Upper lobe of left lung (tissue), 6 donors: ENCODE results near the gene C14orf93. TPM values are rescaled to one million over a fixed set of nuclear protein-coding genes. Genes with fewer than 3 reads are reported as not detected.
A peak's percentile ranks its signal among the peaks of the same experiment; 100 is the strongest.

ENCODE experiments used
- ATAC-seq, 2 donors: fragments of 200-7000 bp; cut with Tn5 transposase; one replicate each; pipeline ENCODE4 v1.9.1; 2022; ENCODE audit warnings: mild to moderate bottlenecking in 2 of 2, moderate library complexity in 2 of 2; ENCODE audit not compliant: low FRiP score in 2 of 2
- DNase-seq, 2 donors: peaks; one replicate each; pipeline ENCODE4 v3.0.0-alpha.2; 2019 to 2020
- H3K27ac ChIP-seq, 4 donors: fragments of 200-600 bp; sonication (generic); one replicate each; pipeline ENCODE4 v1.5.1; 2016 to 2019
- H3K27me3 ChIP-seq, 4 donors: fragments of 200-600 bp; sonication (generic); one replicate each; pipeline ENCODE4 v1.5.1; 2017 to 2019
- H3K36me3 ChIP-seq, 4 donors: fragments of 200-600 bp; sonication (generic); one replicate each; pipeline ENCODE4 v1.5.1; 2016 to 2019
- H3K4me1 ChIP-seq, 4 donors: fragments of 200-600 bp; sonication (generic); one replicate each; pipeline ENCODE4 v1.5.1; 2018 to 2019
- H3K4me3 ChIP-seq, 4 donors: fragments of 200-600 bp; sonication (generic); one replicate each; pipeline ENCODE4 v1.5.1; 2017 to 2019; ENCODE audit warnings: mild to moderate bottlenecking in 2 of 4, moderate library complexity in 1 of 4
- H3K9me3 ChIP-seq, 4 donors: fragments of 200-600 bp; sonication (generic); one replicate each; pipeline ENCODE4 v1.5.1; 2018 to 2019
- EP300 ChIP-seq, 4 donors: sonication (generic); formaldehyde crosslinking; IDR thresholded peaks; one replicate each; pipeline ENCODE4 v1.5.1; 2017; ENCODE audit warnings: antibody characterized with exemption in 4 of 4, control low read depth in 2 of 4
- POLR2A ChIP-seq, 4 donors: fragments of 450-650 bp; IDR thresholded peaks; one replicate each; pipeline ENCODE4 v1.5.1; 2016 to 2017; ENCODE audit warnings: antibody characterized with exemption in 4 of 4, mild to moderate bottlenecking in 2 of 4
- POLR2AphosphoS5 ChIP-seq, 2 donors: sonication (generic); formaldehyde crosslinking; IDR thresholded peaks; one replicate each; pipeline ENCODE4 v1.5.1; 2017; ENCODE audit warnings: antibody characterized with exemption in 2 of 2
- WGBS, 2 donors: methylation state at CpG; one replicate each; pipeline ENCODE4 v1.1.5; 2017 to 2018; 5-methylcytosine and 5-hydroxymethylcytosine counted together
- total RNA-seq, 6 donors: library from RNA; depleted of rRNA in 4 of 6; stranded (reverse); fragments of >200 nt in 4 of 6; gene quantifications; one replicate each; pipeline versions ENCODE4 v1.1.0 to v1.2.1, GENCODE V29; 2016 to 2021
- TF ChIP-seq, protein P1 (sequence below), 6 experiments: fragments of 450-650 bp in 4 of 6; fragments of 200-600 bp in 2 of 6; sonication (generic) in 2 of 6; IDR thresholded peaks; one replicate each; pipeline ENCODE4 v1.5.1; 2016 to 2019; ENCODE audit warnings: antibody characterized with exemption in 6 of 6
- donor health status: DM: no; HTN: no; CAD: no; lungs with moderate emphysema.
- donor health status: DM: no; HTN: yes; CAD: no; lungs with severe emphysema.

Gene C14orf93
- total RNA-seq, 6 donors from 2014 or later = 7.1 to 12.9 (median 11.4) TPM

DNA sequence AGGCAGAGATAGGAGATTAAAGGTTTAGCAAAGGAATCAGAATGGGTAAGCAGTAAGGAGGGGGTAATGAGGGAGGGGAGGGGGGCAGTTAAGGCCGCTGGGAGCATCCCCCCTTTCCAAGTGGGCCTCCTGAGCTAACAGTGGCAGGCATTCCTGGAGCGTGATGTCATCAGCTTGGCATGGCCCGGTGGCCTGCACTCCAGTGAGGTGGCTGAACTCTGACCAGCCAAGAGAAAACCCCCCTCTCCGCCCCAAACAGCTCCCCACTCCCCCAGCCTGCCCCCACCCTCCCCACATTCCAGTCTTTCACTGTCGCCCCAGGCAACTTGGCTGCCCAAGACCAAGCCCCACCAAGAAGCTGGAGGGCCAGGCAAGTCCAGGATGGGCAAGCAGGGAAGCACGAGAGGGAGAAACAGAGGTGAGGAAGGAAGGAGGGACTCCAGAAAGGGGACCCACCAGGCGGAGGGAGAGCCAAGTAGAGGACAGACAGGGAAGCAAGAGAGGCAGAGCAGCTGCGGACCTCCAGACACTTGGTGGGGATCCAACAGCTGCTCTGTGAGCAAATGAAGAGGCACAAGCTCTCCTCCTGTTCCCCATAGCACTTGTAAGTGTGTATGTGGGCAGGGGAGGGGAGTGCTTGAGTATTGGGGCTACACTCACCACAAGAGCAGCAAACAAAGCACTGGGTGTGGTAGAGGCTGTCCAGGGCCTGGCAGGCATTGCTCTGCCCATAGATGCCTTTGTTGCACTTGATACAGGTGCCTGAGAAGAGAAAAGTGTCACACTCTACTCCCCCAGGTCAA lies 32.1 kb downstream of the C14orf93 start:
- H3K4me1 ChIP-seq = peaks cover 41 to 69% (median 60%) of the 10 kb centered on the region in 4 donors
- peak overlapping the region; percentile 82 to 89 (median 86) for H3K27ac ChIP-seq
- H3K36me3 ChIP-seq = no peaks in the 10 kb centered on the region
- DNase-seq (peak; percentile 35 to 85), ATAC-seq (peak; percentile 18 to 76)
- TF ChIP-seq EP300 (IDR thresholded peaks at IDR 0.05) (peak in 1 of 4 donors; percentile 57), POLR2AphosphoS5 (IDR thresholded peaks at IDR 0.05) (peak in 1 of 2 donors; percentile 42), POLR2A (IDR thresholded peaks at IDR 0.05) (peak in 1 of 4 donors; percentile 53)
- TF ChIP-seq, protein P1, sequence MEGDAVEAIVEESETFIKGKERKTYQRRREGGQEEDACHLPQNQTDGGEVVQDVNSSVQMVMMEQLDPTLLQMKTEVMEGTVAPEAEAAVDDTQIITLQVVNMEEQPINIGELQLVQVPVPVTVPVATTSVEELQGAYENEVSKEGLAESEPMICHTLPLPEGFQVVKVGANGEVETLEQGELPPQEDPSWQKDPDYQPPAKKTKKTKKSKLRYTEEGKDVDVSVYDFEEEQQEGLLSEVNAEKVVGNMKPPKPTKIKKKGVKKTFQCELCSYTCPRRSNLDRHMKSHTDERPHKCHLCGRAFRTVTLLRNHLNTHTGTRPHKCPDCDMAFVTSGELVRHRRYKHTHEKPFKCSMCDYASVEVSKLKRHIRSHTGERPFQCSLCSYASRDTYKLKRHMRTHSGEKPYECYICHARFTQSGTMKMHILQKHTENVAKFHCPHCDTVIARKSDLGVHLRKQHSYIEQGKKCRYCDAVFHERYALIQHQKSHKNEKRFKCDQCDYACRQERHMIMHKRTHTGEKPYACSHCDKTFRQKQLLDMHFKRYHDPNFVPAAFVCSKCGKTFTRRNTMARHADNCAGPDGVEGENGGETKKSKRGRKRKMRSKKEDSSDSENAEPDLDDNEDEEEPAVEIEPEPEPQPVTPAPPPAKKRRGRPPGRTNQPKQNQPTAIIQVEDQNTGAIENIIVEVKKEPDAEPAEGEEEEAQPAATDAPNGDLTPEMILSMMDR (IDR thresholded peaks at IDR 0.05) = no peak
- 47 to 52% methylated on average over 6 to 8 of the region's 8 CpGs for WGBS, 2 donors
- H3K9me3 ChIP-seq = no peaks in the 10 kb centered on the region
- H3K4me3 ChIP-seq = peak overlapping the region in 1 of 4 donors; percentile 10
- H3K27me3 ChIP-seq = peaks cover 0 to 13% (median 7%) of the 10 kb centered on the region in 4 donors

DNA sequence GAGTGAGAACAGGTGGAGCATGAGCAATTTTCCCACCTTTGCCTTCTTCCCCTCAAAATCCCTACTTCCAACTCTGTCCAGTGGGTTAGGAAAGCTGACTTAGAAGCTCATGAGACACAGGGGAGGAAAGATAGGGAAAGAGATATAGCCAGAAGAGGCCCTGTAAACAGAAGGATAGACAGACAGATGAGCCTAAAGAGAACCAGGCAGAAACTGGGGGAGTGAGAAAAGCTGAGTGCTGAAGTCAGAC lies 32.6 kb downstream of the C14orf93 start:
- DNase-seq (no peak), ATAC-seq (no peak)
- Histone ChIP-seq H3K9me3 (no peaks in the 10 kb centered on the region), H3K4me3 (no peak overlapping the region), H3K27ac (peak overlapping the region; percentile 82 to 89 (median 86)), H3K36me3 (peaks cover 0 to 3% (median under 1%) of the 10 kb centered on the region in 4 donors), H3K4me1 (peaks cover 41 to 64% (median 59%) of the 10 kb centered on the region in 4 donors), H3K27me3 (peaks cover 0 to 13% (median 7%) of the 10 kb centered on the region in 4 donors)
- TF ChIP-seq POLR2AphosphoS5 (IDR thresholded peaks at IDR 0.05) = no peak

DNA sequence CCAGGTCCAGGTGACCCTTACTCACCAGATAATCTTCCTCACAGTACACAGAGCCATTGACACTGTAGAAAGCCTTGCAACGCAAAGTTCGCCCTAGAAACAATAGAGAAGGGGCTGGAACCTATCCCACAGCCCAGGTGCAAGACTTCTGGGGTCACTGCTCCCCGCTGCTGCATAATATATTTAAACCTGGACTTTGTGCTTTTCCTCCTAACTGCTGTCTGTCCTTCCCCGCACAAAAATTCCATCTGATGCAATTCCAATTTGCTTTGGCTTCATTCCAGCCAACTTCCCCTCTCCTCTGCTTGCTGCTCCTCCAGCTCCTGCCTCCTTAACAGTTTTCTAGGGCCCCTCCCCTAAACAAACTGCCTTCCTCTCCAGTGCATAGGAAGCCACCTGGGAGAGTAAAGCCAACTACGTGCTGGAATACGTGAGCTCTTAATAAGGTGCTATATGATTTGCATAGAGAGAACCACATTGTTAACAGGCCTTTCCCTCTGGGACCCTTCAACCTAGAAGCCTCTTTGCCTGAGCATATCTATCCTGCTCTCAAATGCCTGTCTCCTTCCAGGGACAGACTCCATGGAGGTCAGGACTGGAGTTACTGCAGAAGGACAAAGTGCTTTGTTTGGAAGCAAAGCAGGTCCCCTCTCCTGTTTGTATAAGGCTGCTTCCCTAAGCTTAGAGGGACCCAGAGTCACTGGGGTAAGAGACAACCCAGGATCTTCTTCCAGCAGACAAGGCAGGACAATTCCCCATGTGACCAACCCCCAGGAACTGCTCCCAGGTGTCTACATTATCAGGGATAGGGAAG lies 33.1 kb downstream of the C14orf93 start:
- no peak for TF ChIP-seq EP300 (IDR thresholded peaks at IDR 0.05)
- peak in 1 of 4 donors; percentile 29 for TF ChIP-seq POLR2A (IDR thresholded peaks at IDR 0.05)
- Histone ChIP-seq H3K27me3 (peaks cover 0 to 13% (median 7%) of the 10 kb centered on the region in 4 donors), H3K27ac (peak overlapping the region; percentile 82 to 89 (median 86)), H3K4me1 (peaks cover 40 to 59% (median 54%) of the 10 kb centered on the region in 4 donors), H3K9me3 (no peaks in the 10 kb centered on the region), H3K4me3 (no peak overlapping the region), H3K36me3 (peaks cover 0 to 4% (median 2%) of the 10 kb centered on the region in 4 donors)
- DNase-seq (peak in 1 of 2 donors; percentile 56), ATAC-seq (peak in 1 of 2 donors; percentile 16)
- 30 to 33% methylated on average over 6 of the region's 6 CpGs for WGBS, 2 donors

DNA sequence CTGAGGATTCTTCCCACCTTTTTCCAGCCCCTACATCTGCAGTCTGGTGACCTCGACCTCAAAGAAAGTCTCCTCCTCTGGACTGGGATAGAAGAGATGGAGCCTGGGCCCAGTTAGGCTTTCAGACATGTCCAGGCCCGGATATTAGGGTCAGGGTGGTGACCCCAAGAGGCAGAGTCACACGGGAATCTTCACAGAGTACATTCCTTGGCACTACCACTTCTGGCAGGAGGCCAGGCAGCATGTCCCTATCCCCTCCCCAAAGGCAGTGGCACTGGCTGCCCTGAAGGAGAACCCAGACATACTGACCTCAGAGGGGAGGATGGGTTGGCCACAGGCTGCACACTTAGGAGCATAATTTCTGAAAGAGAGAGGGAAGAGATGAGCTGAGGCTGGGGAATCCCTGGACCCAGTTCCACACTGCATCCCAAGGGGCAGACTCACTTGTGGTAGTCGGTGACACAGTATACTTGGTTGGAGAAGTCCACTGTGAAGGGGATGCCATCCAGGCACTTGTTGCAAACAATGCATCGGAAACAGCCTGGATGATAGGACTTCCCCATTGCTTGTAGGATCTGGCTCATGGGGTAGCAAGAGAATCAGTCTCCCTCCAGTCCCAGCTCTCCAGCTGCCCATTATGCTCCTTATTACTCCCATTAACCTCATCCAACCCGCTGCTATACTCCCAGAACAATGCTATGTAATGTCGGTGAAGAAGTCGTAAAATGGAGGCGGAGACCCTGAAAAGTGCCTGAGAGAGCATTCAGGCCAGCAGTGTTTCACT lies 35.2 kb downstream of the C14orf93 start:
- DNase-seq (no peak), ATAC-seq (no peak)
- Histone ChIP-seq H3K4me1 (peaks cover 28 to 40% (median 39%) of the 10 kb centered on the region in 4 donors), H3K4me3 (no peak overlapping the region), H3K27ac (peak overlapping the region in 3 of 4 donors; percentile 17 to 69 (median 31)), H3K9me3 (no peaks in the 10 kb centered on the region), H3K36me3 (peaks cover 0 to 4% (median 2%) of the 10 kb centered on the region in 4 donors), H3K27me3 (no peaks in the 10 kb centered on the region)
- 70 to 78% methylated on average over 9 of the region's 9 CpGs for WGBS, 2 donors
- TF ChIP-seq EP300 (IDR thresholded peaks at IDR 0.05) = no peak
- TF ChIP-seq, protein P1 (IDR thresholded peaks at IDR 0.05) = no peak

DNA sequence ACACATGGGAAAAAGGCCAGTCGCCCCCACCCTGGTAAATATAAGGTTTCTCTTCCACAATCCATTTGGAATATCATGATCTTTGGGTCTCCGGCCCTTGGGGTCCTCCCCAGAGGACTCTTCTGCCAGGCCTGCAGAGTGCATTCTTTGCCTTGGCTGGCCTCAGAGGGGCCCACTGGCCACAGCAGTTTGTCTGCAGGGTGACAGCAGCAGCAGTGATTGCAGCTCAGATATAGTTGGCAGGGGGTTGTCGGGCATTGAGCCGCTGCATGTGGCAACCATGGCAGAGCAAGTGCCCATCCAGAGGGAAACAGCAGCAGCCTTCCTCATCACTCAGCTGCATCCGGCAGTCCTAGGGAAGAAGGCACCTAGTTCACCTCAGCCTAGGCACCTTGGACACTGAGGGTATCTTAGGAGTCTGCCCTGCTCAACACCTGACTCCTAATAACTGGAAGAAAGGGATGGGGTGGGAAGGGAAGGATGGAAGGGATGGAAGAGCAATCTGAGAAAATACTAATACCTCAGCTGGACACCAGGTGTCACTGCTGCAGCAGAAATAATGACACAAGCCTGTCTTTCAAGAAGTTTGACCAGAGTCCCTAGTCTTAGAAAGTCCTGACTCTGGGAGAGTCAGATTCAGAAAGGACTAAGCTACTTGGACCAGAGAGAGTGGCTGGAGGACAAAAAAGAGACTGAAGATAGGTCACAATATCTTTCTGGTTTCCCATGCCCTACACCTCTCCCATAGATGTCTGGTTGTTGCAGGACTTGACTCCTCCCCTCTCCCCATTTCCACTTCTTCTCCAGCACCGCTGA lies 36.5 kb downstream of the C14orf93 start:
- no peaks in the 10 kb centered on the region for H3K9me3 ChIP-seq
- peak in 1 of 2 donors; percentile 69 for ATAC-seq
- H3K4me1 ChIP-seq = peaks cover 15 to 28% (median 26%) of the 10 kb centered on the region in 4 donors
- H3K27ac ChIP-seq = peak overlapping the region in 3 of 4 donors; percentile 13 to 69 (median 17)
- peak in 1 of 2 donors; percentile 28 for DNase-seq
- 71 to 79% methylated on average over 3 to 4 of the region's 6 CpGs for WGBS, 2 donors
- no peak overlapping the region for H3K4me3 ChIP-seq
- TF ChIP-seq POLR2A (IDR thresholded peaks at IDR 0.05) (no peak), EP300 (IDR thresholded peaks at IDR 0.05) (no peak), POLR2AphosphoS5 (IDR thresholded peaks at IDR 0.05) (no peak)
- TF ChIP-seq, protein P1 (IDR thresholded peaks at IDR 0.05) = peak; percentile 55 to 84 (median 76)
- H3K27me3 ChIP-seq = no peaks in the 10 kb centered on the region
- H3K36me3 ChIP-seq = peaks cover 0 to 4% (median 2%) of the 10 kb centered on the region in 4 donors
